Liver (tissue), 9 donors: ENCODE results near the gene UCP2. TPM values are rescaled to one million over a fixed set of nuclear protein-coding genes. Genes with fewer than 3 reads are reported as not detected.
A peak's percentile ranks its signal among the peaks of the same experiment; 100 is the strongest.

Experiments
- DNase-seq: peaks from one replicate; pipeline ENCODE4 v3.0.0-alpha.2; 2017; ENCODE audit warnings: low spot score
- H3K27ac ChIP-seq, 2 donors: one replicate each; pipeline ENCODE4 v1.7.0; 2013; ENCODE audit warnings: inconsistent platforms in 2 of 2, low read length in 2 of 2, control low read depth in 1 of 2, low read depth in 1 of 2, mild to moderate bottlenecking in 1 of 2
- H3K27me3 ChIP-seq, 4 donors: one replicate each; pipeline versions ENCODE4 v1.6.1 to v1.7.0; 2013; ENCODE audit warnings: low read length in 3 of 4, inconsistent platforms in 1 of 4, mild to moderate bottlenecking in 1 of 4, moderate library complexity in 1 of 4; ENCODE audit not compliant: control insufficient read depth in 4 of 4, insufficient read depth in 4 of 4
- H3K36me3 ChIP-seq, 4 donors: one replicate each; pipeline versions ENCODE4 v1.6.1 to v1.7.0; 2013; ENCODE audit warnings: low read length in 3 of 4, mild to moderate bottlenecking in 3 of 4, low read depth in 1 of 4, moderate library complexity in 1 of 4; ENCODE audit not compliant: control insufficient read depth in 4 of 4, insufficient read depth in 3 of 4
- H3K4me1 ChIP-seq, 4 donors: one replicate each; pipeline versions ENCODE4 v1.6.1 to v1.7.0; 2013; ENCODE audit warnings: low read length in 3 of 4, mild to moderate bottlenecking in 3 of 4, moderate library complexity in 1 of 4; ENCODE audit not compliant: control insufficient read depth in 4 of 4, insufficient read depth in 4 of 4
- H3K4me3 ChIP-seq, 3 donors: one replicate each; pipeline versions ENCODE4 v1.6.1 to v1.7.0; 2013; ENCODE audit warnings: low read length in 3 of 3, control low read depth in 1 of 3, low read depth in 1 of 3, mild to moderate bottlenecking in 1 of 3
- H3K9ac ChIP-seq, 2 donors: one replicate each; pipeline ENCODE4 v1.7.0; 2013; ENCODE audit warnings: low read length in 2 of 2, mild to moderate bottlenecking in 2 of 2, moderate library complexity in 2 of 2, control low read depth in 1 of 2, low read depth in 1 of 2
- H3K9me3 ChIP-seq, 4 donors: one replicate each; pipeline versions ENCODE4 v1.6.1 to v1.7.0; 2013; ENCODE audit warnings: low read length in 3 of 4; ENCODE audit not compliant: control insufficient read depth in 4 of 4
- CTCF ChIP-seq: fragments of 150-350 bp; IDR thresholded peaks from 2 replicates; pipeline ENCODE4 v1.5.1; 2017; ENCODE audit warnings: improper control_type of control experiment, low read depth, low read length; ENCODE audit not compliant: missing input control
- FOXA2 ChIP-seq: IDR thresholded peaks from 2 replicates; pipeline ENCODE4 v1.6.1; 2016; ENCODE audit warnings: antibody characterized with exemption
- GABPA ChIP-seq, 2 donors: IDR thresholded peaks in 1 of 2; conservative IDR thresholded peaks in 1 of 2; 2 replicates each; pipeline ENCODE4 v1.6.1; 2016; ENCODE audit warnings: antibody characterized with exemption in 2 of 2, mild to moderate bottlenecking in 1 of 2, moderate library complexity in 1 of 2
- HNF4A ChIP-seq, 2 donors: conservative IDR thresholded peaks; 2 replicates each; pipeline ENCODE4 v1.6.1; 2016; ENCODE audit warnings: antibody characterized with exemption in 2 of 2, mild to moderate bottlenecking in 2 of 2
- HNF4G ChIP-seq: IDR thresholded peaks from 2 replicates; pipeline ENCODE4 v1.6.1; 2016; ENCODE audit warnings: antibody characterized with exemption
- JUND ChIP-seq, 2 donors: IDR thresholded peaks; 2 replicates each; pipeline ENCODE4 v1.6.1; 2016; ENCODE audit warnings: antibody characterized with exemption in 2 of 2
- NR2F2 ChIP-seq: IDR thresholded peaks from 2 replicates; pipeline ENCODE4 v1.6.1; 2016; ENCODE audit warnings: antibody characterized with exemption
- RAD21 ChIP-seq, 2 donors: IDR thresholded peaks; 2 replicates each; pipeline ENCODE4 v1.6.1; 2016; ENCODE audit warnings: antibody characterized with exemption in 2 of 2, mild to moderate bottlenecking in 2 of 2
- REST ChIP-seq: IDR thresholded peaks from 2 replicates; pipeline ENCODE4 v1.6.1; 2016; ENCODE audit warnings: antibody characterized with exemption, mild to moderate bottlenecking
- RXRA ChIP-seq, 2 donors: IDR thresholded peaks; 2 replicates each; pipeline ENCODE4 v1.6.1; 2017 to 2018; ENCODE audit warnings: antibody characterized with exemption in 2 of 2, mild to moderate bottlenecking in 1 of 2
- TAF1 ChIP-seq: conservative IDR thresholded peaks from 2 replicates; pipeline ENCODE4 v1.6.1; 2016; ENCODE audit warnings: antibody characterized with exemption, mild to moderate bottlenecking
- WGBS: extraction: QIAGEN DNeasy Blood & Tissue Kit; methylation state at CpG from one replicate; pipeline ENCODE4 v1.1.7; 2013; 5-methylcytosine and 5-hydroxymethylcytosine counted together
- polyA plus RNA-seq, 2 donors: library from polyadenylated mRNA; stranded (reverse) in 1 of 2; unstranded in 1 of 2; fragments of 200-250 nt in 1 of 2; fragments of >200 nt in 1 of 2; fragmentation: Nextera tagmentation in 1 of 2; extraction: Ambion mirVana in 1 of 2; gene quantifications; one replicate each; pipeline versions ENCODE4 v1.2.1 to v1.2.3, GENCODE V29; 2013 to 2015
- total RNA-seq, 2 donors: library from RNA; depleted of rRNA; stranded (reverse); fragments of >200 nt; gene quantifications; one replicate each; pipeline ENCODE4 v1.2.3, GENCODE V29; 2014
- TF ChIP-seq, protein P1 (sequence below): IDR thresholded peaks from 2 replicates; pipeline ENCODE4 v1.6.1; 2016; ENCODE audit warnings: antibody characterized with exemption
- TF ChIP-seq, protein P2 (sequence below): IDR thresholded peaks from 2 replicates; pipeline ENCODE4 v1.6.1; 2016; ENCODE audit warnings: antibody characterized with exemption
- donor health status: healthy.
- donor health status: healthy.
- donor health status: healthy.
- donor health status: healthy.
- donor health status: healthy.

UCP2 gene
- total and polyA plus RNA-seq, 4 donors, result 10.4 to 137 (median 13.6) TPM

DNA sequence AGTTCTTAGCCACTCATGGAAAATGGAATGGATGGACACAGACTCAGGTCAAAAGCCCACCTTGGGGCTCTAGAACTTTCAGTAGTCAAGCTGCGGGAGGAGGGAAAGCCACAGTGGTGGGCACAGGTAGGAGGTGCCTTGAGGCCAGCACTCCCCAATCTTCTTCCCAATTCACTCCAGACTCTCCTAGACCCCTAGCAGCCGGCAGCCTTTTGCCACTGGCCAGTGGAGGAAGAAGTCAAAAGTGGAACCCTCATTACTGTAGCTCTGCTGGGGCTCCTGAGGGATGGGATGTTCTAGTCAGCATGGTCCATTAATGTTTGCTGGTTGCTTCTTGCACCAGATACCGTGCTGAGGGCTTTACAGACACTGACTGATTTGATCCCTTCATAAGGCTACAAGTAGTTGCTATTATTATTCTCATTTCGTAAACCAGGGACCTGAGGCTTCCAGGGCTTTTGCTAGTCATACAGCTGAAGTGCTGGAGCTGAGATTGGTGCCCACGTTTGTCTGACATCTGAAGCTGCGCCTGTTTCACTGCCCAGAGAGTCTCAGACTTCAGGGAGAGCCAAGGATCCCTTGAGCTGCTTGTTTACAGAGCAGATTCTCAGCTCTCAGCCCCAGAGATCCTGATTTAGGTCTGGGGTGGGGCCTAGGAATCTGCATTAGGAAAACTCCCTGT lies 25.2 kb upstream of the UCP2 start:
- 93% methylated on average over 6 of the region's 6 CpGs for WGBS
- Histone ChIP-seq H3K4me1 (peaks cover 0 to 5% (median 3%) of the 10 kb centered on the region in 4 donors), H3K9me3 (no peaks in the 10 kb centered on the region), H3K27me3 (no peaks in the 10 kb centered on the region), H3K4me3 (no peak overlapping the region), H3K27ac (no peak overlapping the region), H3K9ac (no peak overlapping the region), H3K36me3 (peaks cover 0 to 5% (median 0%) of the 10 kb centered on the region in 4 donors)
- peak; percentile 32 for DNase-seq
- TF ChIP-seq CTCF (no peak), RAD21 (IDR thresholded peaks at IDR 0.05) (no peak), TAF1 (no peak), JUND (IDR thresholded peaks at IDR 0.05) (no peak)
- TF ChIP-seq, protein P1, sequence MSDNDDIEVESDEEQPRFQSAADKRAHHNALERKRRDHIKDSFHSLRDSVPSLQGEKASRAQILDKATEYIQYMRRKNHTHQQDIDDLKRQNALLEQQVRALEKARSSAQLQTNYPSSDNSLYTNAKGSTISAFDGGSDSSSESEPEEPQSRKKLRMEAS, result no peak

GRCh38 chr11:74006743-74007304 lies 24.2 kb upstream of the UCP2 start:
- Histone ChIP-seq H3K9me3 (no peaks in the 10 kb centered on the region), H3K4me1 (peaks cover 0 to 5% (median 3%) of the 10 kb centered on the region in 4 donors), H3K27ac (no peak overlapping the region), H3K9ac (no peak overlapping the region), H3K36me3 (peaks cover 0 to 5% (median 0%) of the 10 kb centered on the region in 4 donors), H3K27me3 (no peaks in the 10 kb centered on the region), H3K4me3 (no peak overlapping the region)
- 64% methylated on average over 7 of the region's 7 CpGs for WGBS
- DNase-seq, result peak; percentile 38
- TF ChIP-seq HNF4A (conservative IDR thresholded peaks at IDR 0.05) (peak; percentile 70 to 86), JUND (IDR thresholded peaks at IDR 0.05) (no peak), HNF4G (peak; percentile 31), GABPA (IDR thresholded peaks at IDR 0.05 in 1 of 2, conservative IDR thresholded peaks at IDR 0.05 in 1 of 2) (no peak), FOXA2 (no peak), RXRA (IDR thresholded peaks at IDR 0.05) (peak in 1 of 2 donors; percentile 22)
- TF ChIP-seq, protein P1, result no peak

DNA sequence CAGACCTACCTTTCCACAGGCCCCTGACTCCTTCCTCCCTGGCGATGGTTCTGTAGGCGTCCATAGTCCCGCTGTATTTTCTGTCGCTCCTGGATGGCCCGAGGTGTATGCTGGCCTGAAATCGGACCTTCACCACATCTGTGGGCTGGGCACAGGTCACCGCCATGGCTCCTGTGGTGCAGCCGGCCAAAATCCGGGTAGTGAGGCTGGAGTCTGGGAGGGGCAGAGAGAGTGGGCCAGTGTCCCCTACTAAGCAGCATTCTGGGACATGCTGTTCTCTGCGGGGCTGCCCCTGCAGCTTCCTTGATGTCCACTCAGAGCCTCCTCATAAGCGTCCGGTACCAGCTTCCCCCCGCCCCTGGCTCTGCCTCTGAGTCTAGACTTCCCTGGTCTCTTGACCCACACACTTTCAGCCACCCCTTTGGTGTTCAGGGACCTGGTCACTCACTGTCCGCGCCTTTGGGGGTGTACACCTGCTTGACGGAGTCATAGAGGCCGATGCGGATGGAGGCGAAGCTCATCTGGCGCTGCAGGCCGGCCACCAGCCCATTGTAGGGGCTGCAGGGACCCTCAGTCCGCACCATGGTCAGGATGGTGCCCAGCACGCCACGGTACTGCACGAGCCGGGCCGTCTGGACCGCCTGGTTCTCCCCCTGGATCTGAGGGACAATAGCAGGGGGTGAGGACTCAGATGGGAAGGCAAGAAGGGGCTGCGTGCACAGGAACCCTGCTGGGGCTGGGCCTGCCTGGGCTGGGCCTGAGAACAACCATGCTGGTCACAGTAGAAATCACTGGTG lies 23.3 kb upstream of the UCP2 start:
- 98% methylated on average over 29 of the region's 29 CpGs for WGBS
- Histone ChIP-seq H3K27me3 (no peaks in the 10 kb centered on the region), H3K36me3 (peaks cover 0 to 5% (median 0%) of the 10 kb centered on the region in 4 donors), H3K9ac (no peak overlapping the region), H3K4me1 (peaks cover 0 to 5% (median 3%) of the 10 kb centered on the region in 4 donors), H3K27ac (no peak overlapping the region), H3K9me3 (no peaks in the 10 kb centered on the region), H3K4me3 (no peak overlapping the region)
- DNase-seq, result peak; percentile 31
- TF ChIP-seq, protein P2, sequence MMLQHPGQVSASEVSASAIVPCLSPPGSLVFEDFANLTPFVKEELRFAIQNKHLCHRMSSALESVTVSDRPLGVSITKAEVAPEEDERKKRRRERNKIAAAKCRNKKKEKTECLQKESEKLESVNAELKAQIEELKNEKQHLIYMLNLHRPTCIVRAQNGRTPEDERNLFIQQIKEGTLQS, result no peak
- TF ChIP-seq RXRA (IDR thresholded peaks at IDR 0.05) (no peak), HNF4A (conservative IDR thresholded peaks at IDR 0.05) (no peak), TAF1 (no peak), NR2F2 (no peak), REST (no peak), CTCF (no peak), GABPA (IDR thresholded peaks at IDR 0.05 in 1 of 2, conservative IDR thresholded peaks at IDR 0.05 in 1 of 2) (no peak), JUND (IDR thresholded peaks at IDR 0.05) (no peak)
- TF ChIP-seq, protein P1, result no peak
